HepG2 (cell line): ENCODE measurements around the gene MYO18A. TPM values are rescaled to one million over a fixed set of nuclear protein-coding genes. Genes with fewer than 3 reads are reported as not detected.

Experiments
- ATAC-seq: fragments of 200-7000 bp; cut with Tn5 transposase; 3 replicates; pipeline ENCODE4 v1.9.1; 2020; ENCODE audit warnings: mild to moderate bottlenecking, moderate library complexity
- BruUV-seq: library from RNA; stranded (reverse); fragments of 400-500 nt; replicated peaks from 2 replicates; lab custom pipeline; 2021; lab: Mats Ljungman, UMichigan
- CTCF ChIA-PET: fragments of 300-600 bp; formaldehyde crosslinking; extraction: SDS; loops from one replicate; lab custom pipeline; 2021; ENCODE audit warnings: low total read pairs, inconsistent platforms, low intra/inter-chr PET ratio; lab: Yijun Ruan, JAX
- POLR2A ChIA-PET: fragments of 350-600 bp; sonication (Branson Sonifier 250); formaldehyde crosslinking; loops from one replicate; lab custom pipeline; 2020; ENCODE audit warnings: antibody characterized with exemption, inconsistent platforms; lab: Yijun Ruan, JAX
- DNase-seq: peaks from one replicate; pipeline ENCODE4 v3.0.0-alpha.2; 2015; ENCODE audit warnings: low spot score
- FAIRE-seq: peaks from 3 replicates; lab custom pipeline; 2011; peaks lifted over from hg19 to GRCh38; lab: Jason Lieb, UNC
- H2AFZ ChIP-seq: one replicate; pipeline ENCODE4 v1.6.1; 2011; ENCODE audit warnings: low read length, inconsistent platforms
- H3K27ac ChIP-seq: fragments of 300-600 bp; 3 replicates; pipeline ENCODE4 v1.8.0; 2011; ENCODE audit warnings: mixed run types, mild to moderate bottlenecking, mixed read lengths, low read length, inconsistent platforms; ENCODE audit not compliant: insufficient read depth; ENCODE audit errors: extremely low read length
- H3K27me3 ChIP-seq, 2 experiments: fragments of 200-600 bp in 1 of 2; 2 replicates in 1 of 2; 3 replicates in 1 of 2; pipeline versions ENCODE4 v1.6.0 to v1.8.0; 2011; ENCODE audit warnings: low read length in 2 of 2, mild to moderate bottlenecking in 2 of 2, moderate library complexity in 2 of 2, inconsistent platforms in 1 of 2; ENCODE audit not compliant: insufficient read depth in 2 of 2, control insufficient read depth in 1 of 2
- H3K36me3 ChIP-seq, 2 experiments: fragments of 200-600 bp in 1 of 2; replicated peaks in 1 of 2; 2 replicates in 1 of 2; 3 replicates in 1 of 2; pipeline versions ENCODE4 v1.5.1 to v1.8.0; 2011; ENCODE audit warnings: low read length in 2 of 2, inconsistent platforms in 1 of 2; ENCODE audit not compliant: insufficient read depth in 2 of 2, control insufficient read depth in 1 of 2
- H3K4me1 ChIP-seq: 2 replicates; pipeline ENCODE4 v1.5.1; 2012; ENCODE audit warnings: low read length, inconsistent platforms; ENCODE audit not compliant: insufficient read depth
- H3K4me2 ChIP-seq: 2 replicates; pipeline ENCODE4 v1.6.0; 2011; ENCODE audit warnings: low read depth, low read length, inconsistent platforms
- H3K4me3 ChIP-seq, 3 experiments: fragments of 200-600 bp in 1 of 3; sonication (generic), shearing (Covaris generic) in 1 of 3; replicated peaks in 1 of 3; 2 replicates each; pipeline ENCODE4 v1.5.1; 2011 to 2016; ENCODE audit warnings: low read length in 3 of 3, inconsistent platforms in 2 of 3, low read depth in 2 of 3, mild to moderate bottlenecking in 2 of 3, control low read depth in 1 of 3, mixed read lengths in 1 of 3; ENCODE audit not compliant: insufficient read depth in 1 of 3
- H3K79me2 ChIP-seq: one replicate; pipeline ENCODE4 v1.6.1; 2011; ENCODE audit warnings: low read length, inconsistent platforms; ENCODE audit not compliant: insufficient read depth
- H3K9ac ChIP-seq: 2 replicates; pipeline ENCODE4 v1.6.0; 2011; ENCODE audit warnings: mild to moderate bottlenecking, low read depth, low read length, inconsistent platforms; ENCODE audit not compliant: insufficient read depth
- H3K9me3 ChIP-seq: 2 replicates; pipeline ENCODE4 v1.5.1; 2012; ENCODE audit warnings: mild to moderate bottlenecking, low read length
- H4K20me1 ChIP-seq: 2 replicates; pipeline ENCODE4 v1.6.0; 2011; ENCODE audit warnings: inconsistent platforms, mild to moderate bottlenecking, low read length, moderate library complexity; ENCODE audit not compliant: insufficient read depth
- ARHGAP35 ChIP-seq: sonication (generic); formaldehyde crosslinking; IDR thresholded peaks from 2 replicates; pipeline ENCODE4 v1.9.0; 2022; ENCODE audit warnings: mild to moderate bottlenecking, inconsistent platforms, moderate library complexity, missing genetic modification reagents, borderline replicate concordance
- HNF4A ChIP-seq: sonication (generic); formaldehyde crosslinking; IDR thresholded peaks from 2 replicates; pipeline ENCODE4 v1.4.0; 2020; ENCODE audit warnings: missing genetic modification reagents
- SAFB2 ChIP-seq: sonication (generic); formaldehyde crosslinking; IDR thresholded peaks from 2 replicates; pipeline ENCODE4 v1.5.1; 2020; ENCODE audit warnings: missing genetic modification reagents, low read depth, mild to moderate bottlenecking, borderline replicate concordance
- ZNF260 ChIP-seq: sonication (generic); formaldehyde crosslinking; IDR thresholded peaks from 2 replicates; pipeline ENCODE4 v1.4.0; 2020; ENCODE audit warnings: missing genetic modification reagents, low read depth, mild to moderate bottlenecking, borderline replicate concordance
- ZSCAN25 ChIP-seq: sonication (generic); formaldehyde crosslinking; IDR thresholded peaks from 2 replicates; pipeline ENCODE4 v1.8.0; 2022; ENCODE audit warnings: mild to moderate bottlenecking, missing genetic modification reagents
- WGBS: methylation state at CpG from one replicate; pipeline ENCODE4 v1.1.6; 2017; ENCODE audit warnings: low lambda C conversion rate; 5-methylcytosine and 5-hydroxymethylcytosine counted together
- in situ Hi-C: cut with HindIII; loops from 2 replicates; pipeline ENCODE4 v1.10.0; 2017; ENCODE audit warnings: low pct_unique_long_range_greater_than_20kb; ENCODE audit not compliant: extremely low pct_ligation_motif_present
- intact Hi-C: fragments of 100-400 bp; cut with micrococcal nuclease; formaldehyde crosslinking; loops from one replicate; pipeline ENCODE4 v1.10.0; 2022; ENCODE audit not compliant: unreplicated experiment
- polyA plus RNA-seq, 8 experiments: library from polyadenylated mRNA; depleted of rRNA in 3 of 8; stranded (reverse) in 7 of 8; unstranded in 1 of 8; fragments of >200 nt; fragmentation: Illumina TruSeq in 4 of 8; extraction: Trizol in 4 of 8; gene quantifications; 2 replicates each; pipeline versions ENCODE4 v1.2.1 to v1.2.3, GENCODE V29; 2011 to 2016; ENCODE audit warnings: low read depth in 4 of 8, missing spikeins in 1 of 8, mixed read lengths in 1 of 8; ENCODE audit not compliant: insufficient read depth in 1 of 8
- total RNA-seq, 5 experiments: library from RNA; depleted of rRNA; stranded (reverse); fragments of >200 nt; fragmentation: Illumina TruSeq; extraction: Trizol; gene quantifications; 2 replicates each; pipeline ENCODE4 v1.2.3, GENCODE V29; 2016; ENCODE audit warnings: low read depth in 1 of 5
- TF ChIP-seq, protein P1 (sequence below): sonication (generic); formaldehyde crosslinking; IDR thresholded peaks from 2 replicates; pipeline ENCODE4 v1.5.0; 2020; ENCODE audit warnings: mild to moderate bottlenecking, missing genetic modification reagents, moderate library complexity

Gene MYO18A
- total and polyA plus RNA-seq, 2 of the 13 experiments (the other 11 are each of a cell fraction or from before 2014, with no cell fraction given): 16.8 to 24.8 TPM

DNA sequence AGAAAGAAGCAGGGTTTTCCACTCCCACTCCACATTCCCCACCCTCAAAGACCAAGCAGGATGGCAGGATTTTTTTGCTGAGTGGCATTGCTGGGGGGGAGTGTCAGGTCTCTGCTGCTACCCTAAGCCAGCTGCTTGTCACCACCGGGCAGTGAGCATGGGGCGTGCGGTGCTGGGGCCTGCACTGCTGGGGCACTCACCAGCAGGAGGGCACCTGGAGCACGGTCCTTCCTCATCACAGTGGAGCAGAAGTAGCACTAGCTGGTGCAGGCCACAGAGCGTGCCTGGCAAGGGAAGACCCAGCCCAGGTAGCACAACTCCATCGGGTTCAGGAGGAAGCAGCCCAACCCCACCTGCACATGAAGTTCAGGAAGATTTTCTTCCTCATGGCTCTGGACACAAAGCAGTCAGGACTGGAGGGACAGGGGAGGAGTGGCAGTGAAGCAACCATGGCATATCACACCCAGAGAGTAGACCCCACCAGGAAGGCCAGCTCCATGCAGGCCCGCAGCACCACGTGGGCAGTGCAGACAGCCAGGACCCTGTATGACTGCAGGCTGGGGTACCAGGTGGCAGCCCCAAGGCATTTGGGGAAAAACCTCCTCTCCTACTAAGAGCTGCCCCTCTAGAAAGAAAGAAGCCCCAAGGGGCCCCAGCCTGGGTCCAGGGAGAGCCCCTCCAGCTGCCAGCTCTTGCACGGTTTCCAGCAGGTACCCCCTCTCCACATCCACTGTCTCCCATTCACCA lies 16.7 kb upstream of the MYO18A start:
- no peak overlapping the region for H3K4me2 ChIP-seq
- TF ChIP-seq SAFB2 (no peak), HNF4A (CRISPR knock-in tag) (no peak), ZSCAN25 (CRISPR knock-in tag) (no peak), ARHGAP35 (no peak), ZNF260 (no peak)
- TF ChIP-seq, protein P1, sequence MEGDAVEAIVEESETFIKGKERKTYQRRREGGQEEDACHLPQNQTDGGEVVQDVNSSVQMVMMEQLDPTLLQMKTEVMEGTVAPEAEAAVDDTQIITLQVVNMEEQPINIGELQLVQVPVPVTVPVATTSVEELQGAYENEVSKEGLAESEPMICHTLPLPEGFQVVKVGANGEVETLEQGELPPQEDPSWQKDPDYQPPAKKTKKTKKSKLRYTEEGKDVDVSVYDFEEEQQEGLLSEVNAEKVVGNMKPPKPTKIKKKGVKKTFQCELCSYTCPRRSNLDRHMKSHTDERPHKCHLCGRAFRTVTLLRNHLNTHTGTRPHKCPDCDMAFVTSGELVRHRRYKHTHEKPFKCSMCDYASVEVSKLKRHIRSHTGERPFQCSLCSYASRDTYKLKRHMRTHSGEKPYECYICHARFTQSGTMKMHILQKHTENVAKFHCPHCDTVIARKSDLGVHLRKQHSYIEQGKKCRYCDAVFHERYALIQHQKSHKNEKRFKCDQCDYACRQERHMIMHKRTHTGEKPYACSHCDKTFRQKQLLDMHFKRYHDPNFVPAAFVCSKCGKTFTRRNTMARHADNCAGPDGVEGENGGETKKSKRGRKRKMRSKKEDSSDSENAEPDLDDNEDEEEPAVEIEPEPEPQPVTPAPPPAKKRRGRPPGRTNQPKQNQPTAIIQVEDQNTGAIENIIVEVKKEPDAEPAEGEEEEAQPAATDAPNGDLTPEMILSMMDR (CRISPR knock-in tag): no peak
- in situ Hi-C loops (no loop called here), intact Hi-C loops (no loop called here)
- DNase-seq (no peak), FAIRE-seq (no peak), ATAC-seq (peak; percentile 90)
- no peaks in the 10 kb centered on the region for H3K79me2 ChIP-seq
- H3K9me3 ChIP-seq: no peaks in the 10 kb centered on the region
- H3K9ac ChIP-seq: no peak overlapping the region
- H3K27ac ChIP-seq: no peak overlapping the region
- H2AFZ ChIP-seq: no peak overlapping the region
- H3K4me3 ChIP-seq: no peak overlapping the region
- H4K20me1 ChIP-seq: no peaks in the 10 kb centered on the region
- 42% methylated on average over 5 of the region's 9 CpGs for WGBS
- H3K4me1 ChIP-seq: no peaks in the 10 kb centered on the region
- CTCF ChIA-PET: no interaction called here
- no TSS peak for BruUV-seq
- POLR2A ChIA-PET: interaction anchor here (1.6 kb wide), 1 partner anchor 48 kb away, joined by 3 read pairs; no protein-coding TSS in a partner anchor
- peaks cover 0 to 21% of the 10 kb centered on the region in 2 experiments; a peak in 3 of 5 replicates for H3K27me3 ChIP-seq
- no peaks in the 10 kb centered on the region for H3K36me3 ChIP-seq
